Measurements from ENCODE around the gene PLA2G4F. TPM values are rescaled to one million over a fixed set of nuclear protein-coding genes. Genes with fewer than 3 reads are reported as not detected.

PLA2G4F gene
- total RNA-seq, 1 experiment from 2014 or later = not detected

- WGBS (ENCODE audit: extremely low coverage, insufficient read length, low lambda C conversion rate) = no CpG with 5 or more reads among the region's 21 CpGs
- H3K9ac ChIP-seq (ENCODE audit: extremely low read depth, insufficient read length, low read length) = no peak overlapping the region
- H3K23ac ChIP-seq (ENCODE audit: insufficient read length, low read depth, low read length) = no peak overlapping the region
- no peaks in the 10 kb centered on the region for H4K20me1 ChIP-seq (ENCODE audit: control insufficient read depth, insufficient read depth, insufficient read length)
- H3K9me3 Mint-ChIP-seq = peaks cover 9 to 11% of the 10 kb centered on the region in 2 experiments
- H3K14ac ChIP-seq (ENCODE audit: insufficient read depth, low read length) = no peak overlapping the region
- no peak overlapping the region for H3K27ac Mint-ChIP-seq
- H3T11ph ChIP-seq (ENCODE audit: low read length) = no peak overlapping the region
- no peak overlapping the region for H2BK20ac ChIP-seq (ENCODE audit: low read depth, low read length, poor library complexity, severe bottlenecking)
- no peaks in the 10 kb centered on the region for H3K79me2 ChIP-seq (ENCODE audit: insufficient read depth, low read length)
- H3K23me2 ChIP-seq (ENCODE audit: insufficient read length, low read depth, low read length, poor library complexity, severe bottlenecking) = no peaks in the 10 kb centered on the region
- H3K9me3 ChIP-seq (ENCODE audit: control insufficient read depth, low read depth, low read length) = no peaks in the 10 kb centered on the region
- no peak overlapping the region for H2BK5ac ChIP-seq (ENCODE audit: insufficient read length, low read length)
- H3K4ac ChIP-seq (ENCODE audit: low read depth, low read length) = no peak overlapping the region
- DNase-seq = peak; percentile 19
- H3K56ac ChIP-seq (ENCODE audit: insufficient read length, low read depth, low read length) = no peak overlapping the region
- H2BK12ac ChIP-seq (ENCODE audit: insufficient read length, low read depth, low read length) = no peak overlapping the region
- H3K27ac ChIP-seq (ENCODE audit: insufficient read length, low read depth, low read length) = no peak overlapping the region
- H3K79me1 ChIP-seq (ENCODE audit: insufficient read depth, low read depth, low read length, poor library complexity, severe bottlenecking) = no peaks in the 10 kb centered on the region
- H2BK120ac ChIP-seq (ENCODE audit: low read depth, low read length, poor library complexity, severe bottlenecking) = no peak overlapping the region
- H3K27me3 ChIP-seq (ENCODE audit: insufficient read depth, low read length) = no peaks in the 10 kb centered on the region
- no peak overlapping the region for H3K4me3 Mint-ChIP-seq
- peaks cover 0 to 3% of the 10 kb centered on the region in 2 experiments; a peak in 1 of 4 replicates for H3K4me1 Mint-ChIP-seq
- H3K18ac ChIP-seq (ENCODE audit: insufficient read length, low read depth, low read length) = no peak overlapping the region
- no peak overlapping the region for H2BK15ac ChIP-seq (ENCODE audit: low read depth, low read length)
- TF ChIP-seq CTCF (conservative IDR thresholded peaks at IDR 0.05) = no peak
- H3K27me3 Mint-ChIP-seq (ENCODE audit: low read depth) = peaks cover 5% of the 10 kb centered on the region; the same call in 1 of the 2 replicates
- H3K4me1 ChIP-seq (ENCODE audit: insufficient read depth, low read length) = no peaks in the 10 kb centered on the region
- no peak overlapping the region for H2AK5ac ChIP-seq (ENCODE audit: insufficient read length, low read length)
- no peak overlapping the region for H4K8ac ChIP-seq (replicated peaks; ENCODE audit: insufficient read length, low read depth, low read length)
- no peak overlapping the region for H4K91ac ChIP-seq (ENCODE audit: insufficient read length, low read depth, low read length)
- no peak overlapping the region for H2AFZ ChIP-seq (ENCODE audit: low read length)
- no peak overlapping the region for H3K4me2 ChIP-seq (ENCODE audit: insufficient read depth, insufficient read length, low read length)
- H4K5ac ChIP-seq (ENCODE audit: insufficient read length, low read depth, low read length) = no peak overlapping the region
- peaks cover 0 to 2% (median 0%) of the 10 kb centered on the region in 3 experiments; a peak in 1 of 7 replicates for H3K36me3 Mint-ChIP-seq (ENCODE audit: insufficient read depth in 1 of 3, low read depth in 3 of 3)
Measured at GRCh38 chr15:42141795-42142667, 14.4 kb downstream of the PLA2G4F start.
